GM18505 (cell line): ENCODE results near the gene FANCC.
"Not testable (repeated sequence)": the region's sequence is repeated elsewhere in the genome, so short reads cannot be mapped to it uniquely, and the experiment has no call there.

ENCODE experiments used
- ATAC-seq: cut with Tn5 transposase; IDR thresholded peaks from one replicate; pipeline ENCODE4 v1.9.1; 2021; ENCODE audit not compliant: unreplicated experiment
- POLR2A ChIP-seq: IDR thresholded peaks from 4 replicates; pipeline ENCODE4 v1.6.1; 2011; ENCODE audit warnings: borderline replicate concordance; ENCODE audit not compliant: insufficient read depth, insufficient read length; ENCODE audit errors: extremely low read depth

The FANCC gene

GRCh38 chr9:95315108-95315746 lies 2.3 kb downstream of the FANCC start:
- TF ChIP-seq POLR2A, result no peak
- no peak for ATAC-seq

DNA sequence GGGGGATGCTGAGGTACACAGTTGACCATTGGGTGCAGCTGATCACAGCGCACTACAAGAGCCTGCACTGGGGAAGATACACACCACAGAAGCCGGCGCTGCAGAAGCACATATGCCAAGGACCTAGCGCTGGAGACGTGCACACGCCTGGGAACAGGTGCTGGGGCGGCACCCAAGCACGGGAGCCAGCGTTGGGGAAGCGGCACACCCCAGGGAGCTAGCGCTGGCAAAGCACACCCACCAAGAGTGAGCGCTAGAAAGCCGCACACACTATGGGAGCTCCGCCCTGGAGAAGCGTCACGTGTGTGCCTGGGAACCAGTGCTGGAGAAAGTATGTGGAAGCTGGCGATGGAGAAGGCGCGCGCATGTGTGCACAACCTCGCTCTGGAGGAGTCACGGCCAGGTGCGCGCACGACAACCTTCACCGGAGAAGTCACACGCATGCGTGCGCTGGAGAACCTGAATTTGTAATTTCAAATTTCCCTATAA lies 4.5 kb downstream of the FANCC start:
- ATAC-seq, result no peak
- no peak for TF ChIP-seq POLR2A

DNA sequence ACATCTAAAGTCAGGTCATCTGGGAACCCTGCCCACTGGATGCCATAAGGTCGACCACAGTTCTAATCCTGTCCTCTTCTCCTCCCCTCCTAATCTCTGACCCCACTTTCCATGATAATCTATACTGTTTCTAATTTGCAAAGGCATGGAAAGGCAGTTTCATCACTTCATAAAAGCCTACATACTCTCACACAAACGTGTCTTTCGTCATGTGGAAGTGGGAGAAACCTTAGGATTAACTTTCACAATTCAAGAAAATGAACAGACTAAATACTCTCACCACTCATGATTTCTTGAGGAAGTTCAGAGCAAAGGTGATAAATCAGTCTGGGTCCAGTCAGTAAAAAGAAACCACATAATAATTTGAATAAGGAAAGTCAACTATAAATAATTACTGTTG lies 5.5 kb downstream of the FANCC start:
- ATAC-seq, result no peak
- TF ChIP-seq POLR2A, result no peak

DNA sequence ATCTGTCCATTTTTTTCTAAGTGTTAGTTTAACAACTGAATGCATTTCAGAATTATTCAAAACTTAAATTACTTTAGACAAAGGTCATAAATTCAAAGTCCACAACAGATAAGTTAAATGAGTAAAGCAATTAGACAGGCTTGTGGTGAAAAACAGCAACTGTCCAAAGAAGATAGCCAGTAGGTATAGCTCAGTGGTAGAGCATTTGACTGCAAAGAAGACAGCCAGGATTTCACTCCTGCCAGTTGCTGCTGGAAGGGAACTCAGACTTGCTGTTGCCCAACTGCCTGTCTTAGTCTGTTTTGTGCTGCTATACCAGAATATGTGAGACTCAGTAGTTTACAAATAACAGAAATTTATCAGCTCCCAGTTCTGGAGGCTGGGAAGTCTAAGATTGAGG lies 10.0 kb downstream of the FANCC start:
- TF ChIP-seq POLR2A, result no peak
- no peak for ATAC-seq

GRCh38 chr9:95306819-95307218 lies 10.7 kb downstream of the FANCC start:
- no peak for ATAC-seq
- TF ChIP-seq POLR2A, result no peak

DNA sequence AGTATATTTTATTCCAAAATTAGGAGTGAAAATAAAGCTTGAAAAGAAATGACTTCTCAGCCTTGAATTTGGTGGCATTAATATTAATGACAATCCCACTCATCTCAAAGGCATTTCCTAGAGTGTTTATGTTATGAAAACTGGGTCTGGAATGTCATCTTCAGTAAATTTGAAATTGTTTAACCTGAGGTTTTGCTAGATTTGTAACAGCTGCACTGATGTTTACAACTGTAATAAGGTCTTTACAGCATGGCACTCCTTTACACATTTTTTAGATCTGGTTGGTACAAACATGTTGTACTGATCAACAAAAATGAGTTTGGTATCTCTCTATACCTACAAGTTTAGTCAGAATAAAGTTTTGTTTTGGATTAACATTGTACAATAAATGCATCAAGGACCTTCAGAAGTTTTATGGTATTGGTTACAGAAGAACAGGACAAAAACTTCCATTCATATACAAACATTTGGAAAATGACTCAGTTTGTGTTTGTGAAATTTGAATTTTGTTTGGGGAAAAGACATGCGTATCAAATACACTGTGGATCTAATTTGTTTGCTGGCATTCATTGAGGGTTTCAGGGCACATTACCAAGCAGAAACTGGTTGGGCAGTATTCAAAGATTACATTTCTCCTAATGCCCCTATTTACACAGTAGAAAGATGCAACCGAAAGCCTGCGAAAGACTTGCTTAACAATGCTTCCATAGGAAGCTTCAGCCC lies 11.6 kb downstream of the FANCC start:
- no peak for TF ChIP-seq POLR2A
- ATAC-seq, result no peak

DNA sequence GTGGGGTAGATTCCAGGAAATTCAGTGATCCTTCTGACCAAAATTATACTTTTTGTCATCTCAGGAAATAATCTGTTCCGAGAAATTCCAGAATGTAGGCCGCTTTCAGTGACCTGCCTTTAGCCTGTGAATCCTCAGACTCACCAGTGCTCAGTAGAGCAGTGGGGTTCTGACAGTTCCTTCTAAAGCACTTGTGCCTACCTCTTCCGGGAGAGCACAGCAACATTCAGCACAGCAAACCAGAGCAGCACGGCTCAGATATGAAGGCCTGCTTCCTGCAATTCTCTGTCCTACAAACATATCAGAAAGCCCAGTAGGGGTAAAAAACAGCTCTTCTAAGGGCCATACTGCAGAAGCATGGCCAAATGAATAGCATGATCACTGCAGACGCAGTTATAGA lies 15.0 kb downstream of the FANCC start:
- TF ChIP-seq POLR2A, result no peak
- ATAC-seq, result no peak

GRCh38 chr9:95297760-95298159 lies 19.7 kb downstream of the FANCC start:
- no peak for TF ChIP-seq POLR2A
- ATAC-seq, result no peak

- ATAC-seq, result no peak
- TF ChIP-seq POLR2A, result no peak
Observed at GRCh38 chr9:95297316-95297715, 20.2 kb downstream of the FANCC start.

- ATAC-seq, result no peak
- TF ChIP-seq POLR2A, result no peak
Observed at GRCh38 chr9:95296761-95297160, 20.7 kb downstream of the FANCC start.

GRCh38 chr9:95293296-95293695 lies 24.2 kb downstream of the FANCC start:
- not testable (repeated sequence) for ATAC-seq

- no peak for ATAC-seq
- no peak for TF ChIP-seq POLR2A
Observed at GRCh38 chr9:95292226-95292625, 25.3 kb downstream of the FANCC start.

GRCh38 chr9:95286151-95286550 lies 31.4 kb downstream of the FANCC start:
- no peak for TF ChIP-seq POLR2A
- ATAC-seq, result no peak

DNA sequence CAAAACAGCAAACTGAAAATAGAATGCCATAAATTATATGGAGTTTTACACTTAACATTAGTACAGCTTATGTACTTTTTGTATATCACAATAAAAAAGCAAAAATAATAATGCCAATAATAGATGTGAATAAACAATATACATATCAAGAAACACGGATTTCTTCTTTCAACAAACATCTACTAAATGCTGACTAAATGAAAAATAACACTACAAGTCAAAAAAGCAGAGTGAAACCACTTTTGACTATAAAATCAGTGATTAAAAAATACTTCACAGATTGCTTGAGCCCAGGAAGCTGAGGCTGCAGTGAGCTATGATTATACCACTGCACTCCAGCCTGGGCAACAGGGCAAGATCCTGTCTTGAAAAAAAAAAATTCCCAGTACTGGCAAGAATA lies 32.2 kb downstream of the FANCC start:
- no peak for TF ChIP-seq POLR2A
- ATAC-seq, result no peak
